ENCODE measurements around the gene SPTBN1.

Gene SPTBN1

GRCh38 chr2:54531558-54531957 lies 75.4 kb downstream of the SPTBN1 start:
- no peak for DNase-seq

DNA sequence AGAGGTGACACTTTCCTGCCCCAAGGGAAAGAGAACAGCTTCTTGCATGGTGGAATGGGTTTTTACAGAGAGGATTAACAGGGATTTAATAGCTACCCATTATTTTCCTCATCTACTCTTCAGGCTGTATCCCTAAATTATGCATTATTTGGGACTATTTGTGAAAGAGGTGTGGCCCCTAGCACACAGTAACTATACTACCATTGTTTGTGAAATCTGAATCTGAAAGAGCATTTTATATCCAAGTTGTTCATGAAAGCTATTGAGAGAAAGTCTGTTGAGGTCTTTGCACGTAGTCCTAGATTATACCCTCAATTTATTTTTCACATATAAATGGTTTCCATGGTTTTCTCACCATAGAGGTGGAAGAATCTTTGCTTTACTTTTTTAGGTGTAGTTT lies 78.1 kb downstream of the SPTBN1 start:
- no peak for DNase-seq

DNA sequence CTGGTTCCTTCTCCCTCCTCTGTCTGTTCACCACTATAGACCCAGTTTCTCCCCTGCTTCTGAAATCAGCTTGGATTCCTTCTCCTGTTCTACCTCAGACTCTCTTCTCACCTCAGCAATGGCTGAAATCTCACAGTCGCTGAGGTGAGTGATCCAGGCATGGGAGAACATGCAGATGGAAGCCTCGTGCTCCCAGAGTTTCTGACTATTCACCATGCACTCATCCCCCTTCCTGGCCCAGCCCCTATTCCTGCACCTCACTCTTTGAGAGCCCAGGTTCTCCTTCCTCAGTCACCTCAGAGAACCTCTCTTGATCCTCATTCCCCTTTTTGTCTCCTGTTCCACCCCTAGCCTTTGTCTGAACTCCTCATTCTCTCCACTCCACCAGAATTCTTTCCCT lies 78.5 kb downstream of the SPTBN1 start:
- DNase-seq, result no peak

DNA sequence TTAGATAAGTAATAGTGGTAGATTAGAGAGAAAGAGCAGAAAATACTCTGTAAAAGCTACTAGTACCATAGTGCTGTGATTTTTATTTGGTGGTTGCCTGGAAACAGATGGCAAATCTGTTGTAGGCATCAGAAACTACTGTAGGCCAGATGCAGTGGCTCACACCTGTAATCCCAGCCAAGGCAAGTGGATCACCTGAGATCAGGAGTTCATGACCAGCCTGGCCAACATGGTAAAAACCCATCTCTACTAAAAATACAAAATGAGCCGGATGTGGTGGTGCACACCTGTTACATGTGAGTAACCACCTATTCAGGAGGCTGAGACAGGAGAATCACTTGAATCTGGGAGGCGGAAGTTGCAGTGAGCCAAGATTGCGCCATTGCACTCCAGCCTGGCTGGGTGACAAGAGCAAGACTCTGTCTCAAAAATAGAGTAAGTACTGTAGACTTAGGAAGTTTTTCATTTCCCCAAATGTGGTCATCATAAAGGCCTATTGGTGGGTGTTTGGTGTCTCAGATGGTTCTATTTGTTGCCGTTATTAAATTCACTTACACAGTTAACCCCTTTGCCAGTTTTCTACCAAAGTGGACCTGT lies 79.6 kb downstream of the SPTBN1 start:
- no peak for DNase-seq

DNA sequence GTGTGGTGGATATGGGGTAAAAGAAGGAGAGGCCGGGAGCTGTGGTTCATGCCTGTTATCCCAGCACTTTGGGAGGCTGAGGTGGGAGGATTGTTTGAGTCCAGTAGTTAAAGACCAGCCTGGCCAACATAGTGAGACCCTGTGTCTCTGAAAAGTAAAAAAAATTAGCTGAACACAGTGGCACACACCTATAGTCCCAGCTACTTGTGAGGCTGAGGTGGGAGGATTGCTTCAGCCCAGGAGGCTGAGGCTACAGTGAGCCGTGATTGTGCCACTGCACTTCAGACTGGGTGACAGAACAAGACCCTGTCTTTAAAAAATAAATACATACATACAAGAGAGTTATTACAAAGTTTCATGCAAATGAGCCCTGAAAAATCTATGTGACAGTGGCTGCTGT lies 80.6 kb downstream of the SPTBN1 start:
- no peak for DNase-seq

- no peak for DNase-seq
These were observed 82.4 kb downstream of the SPTBN1 start for GRCh38 chr2:54538537-54538936.

DNA sequence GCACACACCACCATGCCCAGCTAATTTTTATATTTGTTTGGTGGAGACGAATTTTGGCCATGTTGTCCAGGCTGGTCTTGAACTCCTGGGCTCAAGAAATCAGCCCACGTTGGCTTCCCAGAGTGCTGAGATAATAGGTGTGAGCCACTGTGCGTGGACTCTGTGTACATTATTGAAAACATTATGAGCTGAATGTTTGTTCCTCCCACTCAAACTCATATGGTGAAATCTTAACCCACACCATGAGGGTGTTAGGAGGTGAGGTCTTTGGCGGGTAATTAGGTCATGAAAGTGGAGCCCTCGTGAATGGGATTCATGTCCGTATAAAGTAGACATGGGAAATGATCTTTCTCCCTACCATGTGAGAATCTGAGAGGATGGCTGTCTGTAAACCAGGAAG lies 83.6 kb downstream of the SPTBN1 start:
- DNase-seq, result no peak

DNA sequence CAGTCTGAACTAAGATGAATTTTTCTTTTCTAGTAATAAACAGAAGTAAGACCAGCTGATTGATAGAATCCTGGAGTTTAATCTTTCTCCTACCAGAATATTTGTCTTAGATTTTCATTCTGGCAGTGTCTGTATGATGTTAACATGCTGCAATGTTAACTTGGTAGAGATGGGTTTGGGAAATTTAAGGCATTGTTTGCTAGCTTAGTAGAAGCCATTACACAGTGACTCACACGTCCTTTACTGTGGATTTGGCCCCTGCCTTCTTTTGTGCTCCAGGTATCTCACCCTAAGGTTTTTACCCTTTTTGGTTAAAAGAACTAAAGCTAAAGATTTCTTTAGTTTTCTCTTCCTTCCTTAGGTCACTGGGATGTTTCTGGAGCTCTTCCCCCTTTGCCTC lies 84.1 kb downstream of the SPTBN1 start:
- DNase-seq, result no peak

DNA sequence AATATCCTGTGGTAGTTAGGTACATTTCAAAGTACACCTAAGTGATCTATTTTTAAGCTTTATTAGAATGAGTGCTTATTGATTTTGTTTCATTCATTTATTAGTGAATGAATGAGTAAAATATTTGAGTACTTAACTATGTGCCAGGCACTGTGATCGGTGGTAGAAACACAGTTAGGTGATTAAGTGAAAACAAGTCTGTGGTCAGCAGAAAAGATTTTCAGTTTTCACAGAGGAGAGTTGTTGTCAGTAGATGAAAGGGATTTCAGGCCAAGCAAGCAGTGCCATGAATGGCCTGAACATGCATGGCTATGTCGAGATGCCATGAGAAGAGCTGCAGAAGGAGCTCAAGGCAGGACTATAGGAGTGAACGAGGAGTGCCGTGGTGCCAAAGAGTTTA lies 85.9 kb downstream of the SPTBN1 start:
- DNase-seq, result no peak

DNA sequence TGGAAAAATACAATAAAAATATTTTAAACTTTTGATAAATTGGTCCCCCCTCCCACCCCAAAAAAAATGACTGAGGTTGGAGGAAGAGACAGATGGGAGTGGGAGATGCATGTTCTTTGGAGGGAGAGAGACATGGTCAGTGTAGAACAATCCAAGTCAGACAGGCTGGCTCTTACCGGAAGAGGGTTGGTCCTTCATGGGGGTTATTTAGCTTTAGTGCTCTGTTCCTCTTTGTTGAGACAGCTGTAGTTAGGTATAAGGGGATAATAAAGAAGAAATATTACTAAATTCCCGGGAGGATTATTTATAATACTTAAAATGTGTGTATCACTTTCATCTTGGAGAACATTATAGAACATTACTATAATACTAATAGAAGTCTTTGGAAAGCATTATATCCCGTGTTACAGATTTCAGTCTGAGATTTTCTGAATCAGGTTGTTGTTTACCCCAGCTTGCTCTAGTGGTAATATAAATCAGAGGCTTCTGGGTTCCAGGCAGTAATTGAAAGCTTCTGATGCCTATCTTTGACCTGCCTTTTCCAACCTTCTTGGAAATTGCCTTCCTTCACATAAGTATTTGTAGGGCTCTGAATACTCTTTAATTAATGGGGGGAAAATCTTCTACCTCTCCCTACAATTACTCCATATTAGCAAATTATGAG lies 87.7 kb downstream of the SPTBN1 start:
- DNase-seq, result no peak

DNA sequence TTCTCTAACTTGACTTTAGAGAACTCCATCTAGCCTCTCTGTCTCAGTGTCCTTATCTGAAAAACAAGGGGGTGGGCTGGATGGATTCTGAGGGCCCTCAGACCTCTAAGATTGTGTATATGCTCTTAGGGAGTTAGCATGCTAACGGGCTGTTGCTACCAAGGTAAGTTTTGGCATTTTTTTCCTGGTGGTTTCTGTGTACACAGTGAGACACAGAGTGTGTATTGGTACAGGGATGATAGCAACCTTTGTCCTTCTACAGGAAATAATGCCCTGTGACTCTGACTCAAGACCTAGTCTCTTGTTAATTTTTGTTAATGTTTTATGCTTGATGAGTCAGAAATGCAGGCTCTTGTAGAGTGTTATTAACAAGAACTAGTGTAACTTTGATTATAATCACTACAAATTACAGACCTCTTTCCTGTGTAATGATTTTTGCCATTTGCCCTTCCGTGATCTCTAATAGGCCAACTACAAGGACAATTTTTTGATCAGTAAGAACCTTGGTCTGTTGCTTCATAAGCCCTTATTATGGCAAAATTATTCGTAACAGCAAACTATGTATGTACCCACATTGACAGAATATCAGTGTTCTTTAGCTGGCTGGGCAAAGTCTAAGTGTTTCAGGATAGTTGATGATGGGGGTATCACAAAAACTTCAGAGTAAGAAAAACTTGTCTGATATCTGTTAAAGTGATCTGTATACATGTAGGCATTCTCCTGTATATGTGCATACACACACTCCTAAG lies 89.7 kb downstream of the SPTBN1 start:
- no peak for DNase-seq

GRCh38 chr2:54546518-54546917 lies 90.4 kb downstream of the SPTBN1 start:
- DNase-seq, result no peak

- DNase-seq, result no peak
These were observed 91.0 kb downstream of the SPTBN1 start for GRCh38 chr2:54546923-54547720.

DNA sequence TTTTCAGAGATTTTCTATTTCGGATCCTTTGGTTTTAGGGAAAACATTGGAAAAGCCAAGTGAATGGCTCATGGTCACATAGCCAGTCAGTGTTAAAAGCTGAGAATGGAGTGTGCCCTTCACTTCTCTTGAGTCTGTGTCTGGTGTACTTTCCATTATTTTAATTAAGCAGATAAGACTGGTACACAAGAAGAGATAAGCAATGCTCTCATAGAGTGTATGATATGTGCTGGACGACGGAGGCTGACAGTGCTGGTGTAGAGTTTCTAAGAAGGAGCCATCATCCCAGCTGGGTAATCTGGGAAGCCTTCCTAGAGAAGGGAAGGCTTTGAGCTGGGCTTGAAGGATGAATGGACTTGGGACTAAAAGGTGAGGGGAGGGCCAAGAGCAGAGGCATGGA lies 93.3 kb downstream of the SPTBN1 start:
- DNase-seq, result no peak

GRCh38 chr2:54549917-54550518 lies 93.9 kb downstream of the SPTBN1 start:
- DNase-seq, result no peak

DNA sequence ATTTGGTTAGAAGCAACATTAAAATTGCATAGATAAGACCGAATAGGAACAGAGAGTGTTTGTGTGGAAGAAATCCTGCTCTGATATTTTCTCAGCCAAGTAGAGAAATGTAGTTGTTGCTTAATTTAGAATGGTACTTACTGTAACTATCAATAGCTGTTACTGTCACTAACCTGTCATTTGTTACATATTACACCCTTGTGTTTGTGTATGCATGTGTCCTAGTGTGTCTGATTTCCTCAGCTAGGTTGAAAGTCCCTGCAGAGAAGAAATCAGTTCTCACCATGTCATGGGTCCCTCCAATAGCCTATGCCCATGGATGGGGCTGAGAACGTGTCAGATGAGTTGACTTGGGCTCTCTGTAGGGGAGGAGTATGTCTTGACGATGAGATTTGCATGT lies 94.4 kb downstream of the SPTBN1 start:
- DNase-seq, result no peak

DNA sequence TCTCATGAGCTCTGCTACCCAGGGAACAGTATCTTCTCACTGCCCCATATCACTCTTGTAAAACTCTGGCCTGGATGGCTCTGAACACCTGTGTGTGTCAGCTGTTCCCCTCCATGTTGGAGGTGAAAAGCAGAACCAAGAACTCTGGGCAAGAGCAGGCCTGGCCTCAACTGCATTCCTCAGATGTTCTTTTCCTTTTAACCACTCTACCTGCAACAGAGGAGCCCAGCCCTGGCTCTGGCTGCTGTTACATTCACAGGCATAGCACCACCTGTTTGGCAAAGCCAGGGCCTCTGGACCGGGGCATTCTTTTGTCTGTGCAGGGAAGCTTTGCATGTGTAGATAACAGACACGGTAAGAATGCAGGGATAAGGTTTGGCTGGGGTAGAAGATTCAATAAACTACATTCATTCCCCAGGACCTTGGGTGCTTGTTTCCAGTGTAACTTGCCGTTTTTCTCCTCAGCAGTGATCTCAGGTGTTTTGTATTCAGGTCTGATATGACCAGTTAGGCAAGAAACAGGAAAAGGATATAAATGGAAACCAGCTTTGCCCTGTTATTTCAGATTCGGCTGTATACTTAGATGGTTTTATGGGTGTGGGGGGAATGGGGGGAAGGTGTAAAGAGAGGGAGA lies 95.1 kb downstream of the SPTBN1 start:
- no peak for DNase-seq

DNA sequence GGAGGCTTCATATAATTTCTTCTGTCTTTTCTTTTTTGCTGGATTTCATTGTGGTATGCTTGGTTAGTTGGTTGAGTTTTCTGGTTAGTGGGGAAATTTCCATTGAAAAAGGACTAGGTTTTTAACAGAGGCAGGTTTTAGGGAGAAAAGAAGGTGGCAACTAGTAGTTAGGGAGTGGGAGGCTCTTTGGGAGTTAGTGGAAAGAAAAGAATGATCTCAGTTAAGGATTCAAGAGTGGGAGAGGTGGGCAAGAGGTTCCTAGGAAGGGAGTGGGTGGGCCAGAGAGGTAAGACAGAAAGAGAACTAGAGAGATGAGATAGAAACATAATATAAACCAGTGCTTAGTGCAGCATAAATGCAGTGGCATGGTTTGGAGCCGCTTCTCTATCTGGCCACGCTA lies 96.9 kb downstream of the SPTBN1 start:
- no peak for DNase-seq

DNA sequence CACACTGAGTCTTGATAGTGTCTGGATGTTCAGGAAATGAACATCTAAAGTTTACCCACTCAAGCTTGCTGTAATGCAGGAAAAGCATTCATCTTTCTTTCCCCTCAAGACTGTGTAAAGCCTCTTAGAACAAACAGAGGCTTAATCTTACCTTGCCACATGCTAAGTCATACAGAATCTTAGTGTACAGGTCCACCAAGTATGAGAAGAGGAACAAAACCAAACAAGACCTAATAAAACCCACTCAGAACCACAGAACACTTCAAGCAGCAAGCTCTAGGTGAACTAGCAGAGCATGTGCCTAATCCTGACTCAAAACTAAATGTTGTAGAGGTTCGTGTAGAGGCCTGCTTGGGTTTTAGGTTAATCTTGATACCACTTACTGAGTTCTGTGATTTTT lies 97.6 kb downstream of the SPTBN1 start:
- DNase-seq, result no peak

DNA sequence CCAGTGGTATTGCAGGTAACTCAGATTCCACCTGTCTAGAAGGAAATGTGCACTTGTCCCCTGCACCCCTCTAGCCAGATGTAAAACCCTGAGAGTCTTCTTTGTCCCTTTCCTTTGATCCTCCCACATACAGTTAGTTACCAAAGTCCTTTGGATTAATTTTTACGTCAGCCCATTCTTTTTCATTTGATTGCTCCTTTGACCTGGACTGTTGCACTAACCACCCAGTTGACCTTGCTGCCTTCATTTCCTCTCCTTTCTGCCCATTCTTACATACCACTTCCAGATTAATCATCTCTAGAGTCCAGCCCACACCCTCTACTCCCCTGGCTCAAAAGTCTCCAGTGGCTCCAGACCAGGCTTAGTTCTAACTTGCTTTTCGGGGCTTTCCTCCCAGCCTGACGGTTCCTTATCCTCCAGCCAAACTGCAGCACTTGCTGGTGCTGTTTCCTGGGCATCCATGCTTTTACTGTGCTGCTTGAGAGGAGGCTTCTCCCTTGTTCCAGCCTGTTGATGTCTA lies 99.3 kb downstream of the SPTBN1 start:
- DNase-seq, result no peak

- DNase-seq, result no peak
These were observed 100.5 kb downstream of the SPTBN1 start for GRCh38 chr2:54556621-54557121.

DNA sequence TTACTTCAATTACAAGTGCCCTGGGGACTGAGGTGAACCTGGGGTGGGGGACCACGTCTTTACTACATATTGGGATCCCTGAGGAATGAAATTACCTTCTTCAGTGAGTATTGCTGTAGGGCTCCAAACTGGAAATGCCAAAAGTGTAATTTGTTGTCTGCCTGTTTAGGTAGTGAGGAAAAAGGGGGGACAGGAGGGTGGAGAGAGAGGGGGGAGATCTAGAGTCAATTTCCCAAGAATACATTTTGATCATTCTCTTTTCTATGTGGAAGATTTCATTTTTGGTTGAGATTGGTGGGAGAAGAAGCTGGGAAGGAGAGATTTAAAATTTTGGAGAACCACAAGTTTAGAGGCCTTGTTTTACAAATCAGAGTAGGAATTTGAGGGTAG lies 101.1 kb downstream of the SPTBN1 start:
- DNase-seq, result no peak
